K562 treated with DMSO at 1 percent for 4 hours (cell line): ENCODE results near the gene SERPINB8. TPM values are rescaled to one million over a fixed set of nuclear protein-coding genes. Genes with fewer than 3 reads are reported as not detected.

Experiments used
- total RNA-seq: library from RNA; unstranded; fragments of 300-600 nt; gene quantifications from 2 replicates; pipeline ENCODE4 v1.2.3, GENCODE V29; 2022; ENCODE audit not compliant: insufficient read depth

SERPINB8 gene
- 0.62 and 0.97 TPM in 2 replicates for total RNA-seq

GRCh38 chr18:63969942-63970808, at the start of gene SERPINB8:
SERPINB8 (plus strand) TSS chr18:63970081; CDS start chr18:63978309, 8,228 bp downstream.

GRCh38 chr18:63949068-63949737, 20.7 kb upstream of the SERPINB8 start, which contains the start of gene HMSD:
HMSD (plus strand) TSS chr18:63949301; CDS start chr18:63953456, 4,155 bp downstream.

Other genes starting within 250 kb of the SERPINB8 start
- not detected in 2 replicates for gene SERPINB7, start 194.7 kb upstream of the SERPINB8 start, total RNA-seq
- not detected in 2 replicates for gene SERPINB2, start 82.4 kb upstream of the SERPINB8 start, total RNA-seq
- gene SERPINB10, start 62.1 kb upstream of the SERPINB8 start, total RNA-seq = not detected in 2 replicates
- gene HMSD, start 20.8 kb upstream of the SERPINB8 start, total RNA-seq = not detected in 2 replicates
- not detected in 2 replicates for gene LINC00305, start 179.0 kb downstream of the SERPINB8 start, total RNA-seq